ENCODE measurements around the gene AFF2. TPM values are rescaled to one million over a fixed set of nuclear protein-coding genes. Genes with fewer than 3 reads are reported as not detected.

Gene AFF2
- total RNA-seq, 6 donors from 2014 or later = 6.1 to 17.4 (median 9.7) TPM

GRCh38 chrX:148695255-148695654 lies 194.8 kb downstream of the AFF2 start:
- H3K27me3 ChIP-seq = no peaks in the 10 kb centered on the region
- H3K4me3 ChIP-seq = no peak overlapping the region
- H3K27ac ChIP-seq = no peak overlapping the region
- no peaks in the 10 kb centered on the region for H3K9me3 ChIP-seq
- ATAC-seq (ENCODE audit: low FRiP score in 2 of 2) = no peak
- 72 to 86% methylated on average over 3 of the region's 3 CpGs for WGBS, 2 donors
- no peaks in the 10 kb centered on the region for H3K36me3 ChIP-seq
- H3K4me1 ChIP-seq = no peaks in the 10 kb centered on the region
- DNase-seq = no peak
- TF ChIP-seq, protein P1, sequence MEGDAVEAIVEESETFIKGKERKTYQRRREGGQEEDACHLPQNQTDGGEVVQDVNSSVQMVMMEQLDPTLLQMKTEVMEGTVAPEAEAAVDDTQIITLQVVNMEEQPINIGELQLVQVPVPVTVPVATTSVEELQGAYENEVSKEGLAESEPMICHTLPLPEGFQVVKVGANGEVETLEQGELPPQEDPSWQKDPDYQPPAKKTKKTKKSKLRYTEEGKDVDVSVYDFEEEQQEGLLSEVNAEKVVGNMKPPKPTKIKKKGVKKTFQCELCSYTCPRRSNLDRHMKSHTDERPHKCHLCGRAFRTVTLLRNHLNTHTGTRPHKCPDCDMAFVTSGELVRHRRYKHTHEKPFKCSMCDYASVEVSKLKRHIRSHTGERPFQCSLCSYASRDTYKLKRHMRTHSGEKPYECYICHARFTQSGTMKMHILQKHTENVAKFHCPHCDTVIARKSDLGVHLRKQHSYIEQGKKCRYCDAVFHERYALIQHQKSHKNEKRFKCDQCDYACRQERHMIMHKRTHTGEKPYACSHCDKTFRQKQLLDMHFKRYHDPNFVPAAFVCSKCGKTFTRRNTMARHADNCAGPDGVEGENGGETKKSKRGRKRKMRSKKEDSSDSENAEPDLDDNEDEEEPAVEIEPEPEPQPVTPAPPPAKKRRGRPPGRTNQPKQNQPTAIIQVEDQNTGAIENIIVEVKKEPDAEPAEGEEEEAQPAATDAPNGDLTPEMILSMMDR (IDR thresholded peaks at IDR 0.05) = no peak
- TF ChIP-seq POLR2A (IDR thresholded peaks at IDR 0.05) (no peak), EP300 (IDR thresholded peaks at IDR 0.05) (no peak), POLR2AphosphoS5 (IDR thresholded peaks at IDR 0.05) (no peak)

DNA sequence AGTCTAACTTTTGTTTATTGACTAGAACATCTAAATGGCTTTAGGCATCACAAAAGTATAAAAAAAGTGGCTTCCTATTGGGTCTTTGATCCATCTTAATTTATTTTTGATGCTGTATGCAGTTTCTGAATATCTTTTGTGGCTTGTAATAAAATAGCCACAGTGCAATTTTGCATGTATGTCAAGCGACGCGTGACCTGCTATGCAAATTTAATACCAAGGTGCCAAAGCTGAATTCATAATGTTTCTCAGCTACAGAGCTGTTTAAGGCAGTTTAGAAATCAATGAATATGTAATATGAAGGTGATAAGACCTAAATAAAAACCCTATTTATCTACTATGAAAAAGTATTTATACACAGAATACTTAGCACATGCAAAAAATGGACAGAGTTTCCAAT lies 197.8 kb downstream of the AFF2 start:
- H3K27me3 ChIP-seq = no peaks in the 10 kb centered on the region
- DNase-seq (no peak), ATAC-seq (ENCODE audit: low FRiP score in 2 of 2) (no peak)
- H3K36me3 ChIP-seq = no peaks in the 10 kb centered on the region
- WGBS, 2 donors = 84 to 99% methylated on average over 3 of the region's 3 CpGs
- TF ChIP-seq POLR2AphosphoS5 (IDR thresholded peaks at IDR 0.05) (no peak), EP300 (IDR thresholded peaks at IDR 0.05) (no peak), POLR2A (IDR thresholded peaks at IDR 0.05) (no peak)
- TF ChIP-seq, protein P1 (IDR thresholded peaks at IDR 0.05) = no peak
- no peaks in the 10 kb centered on the region for H3K9me3 ChIP-seq
- no peak overlapping the region for H3K27ac ChIP-seq
- H3K4me1 ChIP-seq = no peaks in the 10 kb centered on the region
- H3K4me3 ChIP-seq = no peak overlapping the region

DNA sequence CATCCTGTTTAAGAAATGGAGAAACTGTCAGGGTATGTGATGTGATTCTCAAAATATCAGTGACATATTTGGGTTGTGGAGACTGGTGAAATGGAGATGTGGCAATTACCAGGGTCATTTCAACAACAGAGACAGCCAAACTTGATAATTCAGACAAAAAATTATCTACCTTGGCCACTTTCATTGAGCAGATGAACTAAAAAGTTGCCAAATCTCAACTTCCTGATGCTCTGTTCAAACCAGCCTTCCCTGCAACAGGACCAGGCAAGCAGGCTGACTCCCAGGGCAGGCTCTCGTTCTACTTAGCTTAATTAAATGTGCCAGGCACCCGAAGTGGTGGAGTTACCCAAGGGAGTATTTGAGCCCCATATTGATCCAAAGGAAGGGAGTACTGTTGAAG lies 199.6 kb downstream of the AFF2 start:
- DNase-seq (no peak), ATAC-seq (ENCODE audit: low FRiP score in 2 of 2) (no peak)
- no peaks in the 10 kb centered on the region for H3K4me1 ChIP-seq
- no peak overlapping the region for H3K4me3 ChIP-seq
- H3K27me3 ChIP-seq = no peaks in the 10 kb centered on the region
- no peak overlapping the region for H3K27ac ChIP-seq
- no peaks in the 10 kb centered on the region for H3K36me3 ChIP-seq
- TF ChIP-seq, protein P1 (IDR thresholded peaks at IDR 0.05) = no peak
- TF ChIP-seq POLR2AphosphoS5 (IDR thresholded peaks at IDR 0.05) = no peak
- TF ChIP-seq EP300 (IDR thresholded peaks at IDR 0.05) = no peak
- TF ChIP-seq POLR2A (IDR thresholded peaks at IDR 0.05) = no peak
- 45 to 93% methylated on average over 2 of the region's 2 CpGs for WGBS, 2 donors
- H3K9me3 ChIP-seq = no peaks in the 10 kb centered on the region

GRCh38 chrX:148713981-148714380 lies 213.6 kb downstream of the AFF2 start:
- DNase-seq = no peak
- no peak for ATAC-seq (ENCODE audit: low FRiP score in 2 of 2)
- Histone ChIP-seq H3K27me3 (no peaks in the 10 kb centered on the region), H3K9me3 (no peaks in the 10 kb centered on the region), H3K27ac (no peak overlapping the region), H3K36me3 (no peaks in the 10 kb centered on the region), H3K4me1 (no peaks in the 10 kb centered on the region), H3K4me3 (no peak overlapping the region)
- TF ChIP-seq, protein P1 (IDR thresholded peaks at IDR 0.05) = no peak
- TF ChIP-seq EP300 (IDR thresholded peaks at IDR 0.05) (no peak), POLR2AphosphoS5 (IDR thresholded peaks at IDR 0.05) (no peak)

DNA sequence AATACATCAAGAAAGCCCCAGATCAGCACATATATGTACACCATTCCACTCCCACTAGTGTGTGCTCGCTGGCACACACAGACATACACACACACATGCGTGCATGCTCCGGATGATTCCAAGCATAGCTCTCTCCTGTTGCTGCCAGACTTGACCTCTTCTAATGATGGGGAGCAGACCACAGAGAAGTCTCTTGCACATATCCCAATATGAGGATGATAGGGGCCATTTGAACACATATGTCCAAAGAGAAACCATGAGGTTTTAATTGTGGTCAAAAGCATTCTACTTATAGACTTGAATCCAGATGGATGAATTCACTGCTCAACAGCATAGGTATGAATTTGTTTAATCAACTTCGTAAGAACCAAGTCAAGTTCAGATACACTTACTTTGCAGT lies 214.9 kb downstream of the AFF2 start:
- no peaks in the 10 kb centered on the region for H3K4me1 ChIP-seq
- DNase-seq (no peak), ATAC-seq (ENCODE audit: low FRiP score in 2 of 2) (no peak)
- no peaks in the 10 kb centered on the region for H3K9me3 ChIP-seq
- 88 to 100% methylated on average over 4 of the region's 4 CpGs for WGBS, 2 donors
- no peak overlapping the region for H3K4me3 ChIP-seq
- no peaks in the 10 kb centered on the region for H3K27me3 ChIP-seq
- no peaks in the 10 kb centered on the region for H3K36me3 ChIP-seq
- TF ChIP-seq POLR2AphosphoS5 (IDR thresholded peaks at IDR 0.05) (no peak), EP300 (IDR thresholded peaks at IDR 0.05) (no peak)
- TF ChIP-seq, protein P1 (IDR thresholded peaks at IDR 0.05) = no peak
- H3K27ac ChIP-seq = no peak overlapping the region

All from upper lobe of left lung (tissue), 6 donors.